AG09309 (cell line): ENCODE data around the gene FN3K.

Source experiments
- DNase-seq: peaks from one replicate; pipeline ENCODE4 v3.0.0-alpha.2; 2010; ENCODE audit warnings: low read depth
- H3K4me3 ChIP-seq: 2 replicates; pipeline ENCODE4 v1.5.1; 2011; ENCODE audit warnings: mild to moderate bottlenecking, low read depth, low read length, moderate library complexity; ENCODE audit not compliant: control insufficient read depth
- CTCF ChIP-seq: IDR thresholded peaks from 2 replicates; pipeline ENCODE4 v1.5.1; 2011; ENCODE audit warnings: mild to moderate bottlenecking, low read depth, low read length, inconsistent platforms; ENCODE audit not compliant: insufficient read depth, control insufficient read depth; ENCODE audit errors: missing control alignments

The FN3K gene

GRCh38 chr17:82799591-82799990, 64.2 kb downstream of the FN3K start:
- no peak overlapping the region for H3K4me3 ChIP-seq
- no peak for DNase-seq
- no peak for TF ChIP-seq CTCF
